ENCODE results near the gene SPI1.

DNA sequence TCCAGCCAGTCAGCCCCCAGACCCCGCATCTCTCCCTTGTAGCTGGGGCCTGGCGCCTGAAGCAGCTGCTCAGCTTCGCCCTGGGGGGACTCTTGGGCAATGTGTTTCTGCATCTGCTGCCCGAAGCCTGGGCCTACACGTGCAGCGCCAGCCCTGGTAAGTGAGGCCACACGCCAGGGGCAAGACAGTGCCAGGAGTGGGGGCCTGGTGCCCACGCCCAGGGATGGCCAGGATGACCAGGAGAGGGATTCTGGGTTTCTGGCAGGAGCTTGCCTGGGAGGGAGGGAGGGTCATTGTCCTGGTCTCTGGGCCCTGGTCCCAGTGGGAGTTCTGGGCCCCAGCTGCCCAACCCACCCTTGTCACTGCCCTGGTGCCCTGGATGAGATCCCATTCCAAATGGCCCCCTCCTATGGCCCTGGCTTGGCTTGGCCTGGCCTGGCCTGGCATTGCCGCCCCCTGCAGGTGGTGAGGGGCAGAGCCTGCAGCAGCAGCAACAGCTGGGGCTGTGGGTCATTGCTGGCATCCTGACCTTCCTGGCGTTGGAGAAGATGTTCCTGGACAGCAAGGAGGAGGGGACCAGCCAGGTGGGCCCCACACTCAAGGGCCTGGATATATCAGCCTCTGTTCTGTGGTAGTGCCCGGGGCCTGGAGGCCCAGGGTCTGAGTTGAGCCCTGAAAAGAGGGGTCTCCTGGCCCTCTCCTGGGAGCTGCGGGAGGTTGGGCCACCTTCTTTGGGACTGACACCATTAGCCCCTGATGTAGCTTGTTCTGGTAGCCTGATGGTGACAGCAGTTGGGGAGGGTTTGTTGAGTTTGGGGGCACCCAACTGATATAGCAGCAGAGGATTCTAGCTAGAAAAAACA is 33.8 kb upstream of the SPI1 start:
- TF ChIP-seq, protein P1, sequence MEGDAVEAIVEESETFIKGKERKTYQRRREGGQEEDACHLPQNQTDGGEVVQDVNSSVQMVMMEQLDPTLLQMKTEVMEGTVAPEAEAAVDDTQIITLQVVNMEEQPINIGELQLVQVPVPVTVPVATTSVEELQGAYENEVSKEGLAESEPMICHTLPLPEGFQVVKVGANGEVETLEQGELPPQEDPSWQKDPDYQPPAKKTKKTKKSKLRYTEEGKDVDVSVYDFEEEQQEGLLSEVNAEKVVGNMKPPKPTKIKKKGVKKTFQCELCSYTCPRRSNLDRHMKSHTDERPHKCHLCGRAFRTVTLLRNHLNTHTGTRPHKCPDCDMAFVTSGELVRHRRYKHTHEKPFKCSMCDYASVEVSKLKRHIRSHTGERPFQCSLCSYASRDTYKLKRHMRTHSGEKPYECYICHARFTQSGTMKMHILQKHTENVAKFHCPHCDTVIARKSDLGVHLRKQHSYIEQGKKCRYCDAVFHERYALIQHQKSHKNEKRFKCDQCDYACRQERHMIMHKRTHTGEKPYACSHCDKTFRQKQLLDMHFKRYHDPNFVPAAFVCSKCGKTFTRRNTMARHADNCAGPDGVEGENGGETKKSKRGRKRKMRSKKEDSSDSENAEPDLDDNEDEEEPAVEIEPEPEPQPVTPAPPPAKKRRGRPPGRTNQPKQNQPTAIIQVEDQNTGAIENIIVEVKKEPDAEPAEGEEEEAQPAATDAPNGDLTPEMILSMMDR (IDR thresholded peaks at IDR 0.05), result peak; percentile 86
- no peak for TF ChIP-seq EZH2 (IDR thresholded peaks at IDR 0.05; ENCODE audit: borderline replicate concordance, insufficient read depth, low read depth, low read length, poor library complexity, severe bottlenecking)

Data from B cell (primary cell).